ENCODE results near the gene AKAP1. TPM values are rescaled to one million over a fixed set of nuclear protein-coding genes. Genes with fewer than 3 reads are reported as not detected.

AKAP1 gene
- total RNA-seq, 2 experiments from 2014 or later, result 20.3 to 23.1 TPM

- H3K4me1 Mint-ChIP-seq (ENCODE audit: low read depth), result no peaks in the 10 kb centered on the region
- H3K9me3 Mint-ChIP-seq, result no peaks in the 10 kb centered on the region
- Histone ChIP-seq H3K9me3 (ENCODE audit: control insufficient read depth in 1 of 2, insufficient read depth in 1 of 2, low read length in 2 of 2) (no peaks in the 10 kb centered on the region), H3K27ac (ENCODE audit: low read depth in 1 of 2, low read length in 2 of 2) (no peak overlapping the region), H3K27me3 (ENCODE audit: control insufficient read depth in 1 of 2, insufficient read depth in 2 of 2, low read length in 2 of 2) (no peaks in the 10 kb centered on the region), H3K4me3 (ENCODE audit: low read length) (no peak overlapping the region), H3K36me3 (ENCODE audit: insufficient read depth, low read length) (peaks cover 81% of the 10 kb centered on the region), H3K4me1 (ENCODE audit: insufficient read depth, low read length) (no peaks in the 10 kb centered on the region)
- CTCF ChIA-PET, result no interaction called here
- no peak for ATAC-seq (ENCODE audit: poor library complexity)
- TF ChIP-seq CTCF (IDR thresholded peaks at IDR 0.05), result no peak
- DNase-seq, result no peak
- no peak overlapping the region for H3K4me3 Mint-ChIP-seq
- intact Hi-C loops (cut with DNase I, micrococcal nuclease), result no loop called here
- peaks cover 87% of the 10 kb centered on the region for H3K36me3 Mint-ChIP-seq (ENCODE audit: low read depth)
- no peak overlapping the region for H3K27ac Mint-ChIP-seq
- POLR2A ChIA-PET, result no interaction called here
- H3K27me3 Mint-ChIP-seq, result no peaks in the 10 kb centered on the region
Observed at GRCh38 chr17:57117798-57118197, 32.8 kb downstream of the AKAP1 start.

- Mint-ChIP-seq H3K9me3 (no peaks in the 10 kb centered on the region), H3K4me1 (ENCODE audit: low read depth) (no peaks in the 10 kb centered on the region), H3K4me3 (no peak overlapping the region), H3K36me3 (ENCODE audit: low read depth) (peaks cover 87% of the 10 kb centered on the region), H3K27me3 (no peaks in the 10 kb centered on the region), H3K27ac (no peak overlapping the region)
- CTCF ChIA-PET, result no interaction called here
- no peak for DNase-seq
- ATAC-seq (ENCODE audit: poor library complexity), result no peak
- intact Hi-C loops (cut with DNase I, micrococcal nuclease), result no loop called here
- Histone ChIP-seq H3K4me1 (ENCODE audit: insufficient read depth, low read length) (no peaks in the 10 kb centered on the region), H3K36me3 (ENCODE audit: insufficient read depth, low read length) (peaks cover 58% of the 10 kb centered on the region), H3K9me3 (ENCODE audit: control insufficient read depth in 1 of 2, insufficient read depth in 1 of 2, low read length in 2 of 2) (no peaks in the 10 kb centered on the region), H3K27me3 (ENCODE audit: control insufficient read depth in 1 of 2, insufficient read depth in 2 of 2, low read length in 2 of 2) (no peaks in the 10 kb centered on the region), H3K27ac (ENCODE audit: low read depth in 1 of 2, low read length in 2 of 2) (no peak overlapping the region), H3K4me3 (ENCODE audit: low read length) (no peak overlapping the region)
- POLR2A ChIA-PET, result no interaction called here
- TF ChIP-seq CTCF (IDR thresholded peaks at IDR 0.05), result no peak
Observed at GRCh38 chr17:57120814-57121213, 35.8 kb downstream of the AKAP1 start.

- intact Hi-C loops (cut with DNase I, micrococcal nuclease), result no loop called here
- Histone ChIP-seq H3K36me3 (ENCODE audit: insufficient read depth, low read length) (peaks cover 51% of the 10 kb centered on the region), H3K9me3 (ENCODE audit: control insufficient read depth in 1 of 2, insufficient read depth in 1 of 2, low read length in 2 of 2) (no peaks in the 10 kb centered on the region), H3K27ac (ENCODE audit: low read depth in 1 of 2, low read length in 2 of 2) (no peak overlapping the region), H3K4me1 (ENCODE audit: insufficient read depth, low read length) (no peaks in the 10 kb centered on the region), H3K4me3 (ENCODE audit: low read length) (no peak overlapping the region), H3K27me3 (ENCODE audit: control insufficient read depth in 1 of 2, insufficient read depth in 2 of 2, low read length in 2 of 2) (no peaks in the 10 kb centered on the region)
- no peaks in the 10 kb centered on the region for H3K9me3 Mint-ChIP-seq
- H3K4me1 Mint-ChIP-seq (ENCODE audit: low read depth), result no peaks in the 10 kb centered on the region
- no peak for ATAC-seq (ENCODE audit: poor library complexity)
- no peak overlapping the region for H3K4me3 Mint-ChIP-seq
- TF ChIP-seq CTCF (IDR thresholded peaks at IDR 0.05), result no peak
- POLR2A ChIA-PET, result no interaction called here
- H3K36me3 Mint-ChIP-seq (ENCODE audit: low read depth), result peaks cover 80% of the 10 kb centered on the region
- DNase-seq, result no peak
- CTCF ChIA-PET, result no interaction called here
- no peak overlapping the region for H3K27ac Mint-ChIP-seq
- no peaks in the 10 kb centered on the region for H3K27me3 Mint-ChIP-seq
Observed at GRCh38 chr17:57121308-57122042, 36.4 kb downstream of the AKAP1 start.

All from CD4-positive, alpha-beta T cell (primary cell).